SK-N-MC (cell line): ENCODE results near the gene ATG5.

Experiments
- EZH2 ChIP-seq: fragments of 200-600 bp; sonication (generic); IDR thresholded peaks from one replicate; pipeline ENCODE4 v1.6.1; 2017; ENCODE audit warnings: antibody characterized with exemption
- FOXP2 ChIP-seq: optimal IDR thresholded peaks from 2 replicates; pipeline ENCODE3; 2011; ENCODE audit warnings: mild to moderate bottlenecking, moderate library complexity; ENCODE audit not compliant: insufficient read depth; ENCODE audit errors: extremely low read length, control extremely low read depth
- POLR2AphosphoS5 ChIP-seq: IDR thresholded peaks from 2 replicates; pipeline ENCODE4 v1.6.1; 2012; ENCODE audit warnings: mild to moderate bottlenecking, low read depth, low read length, borderline replicate concordance

DNA sequence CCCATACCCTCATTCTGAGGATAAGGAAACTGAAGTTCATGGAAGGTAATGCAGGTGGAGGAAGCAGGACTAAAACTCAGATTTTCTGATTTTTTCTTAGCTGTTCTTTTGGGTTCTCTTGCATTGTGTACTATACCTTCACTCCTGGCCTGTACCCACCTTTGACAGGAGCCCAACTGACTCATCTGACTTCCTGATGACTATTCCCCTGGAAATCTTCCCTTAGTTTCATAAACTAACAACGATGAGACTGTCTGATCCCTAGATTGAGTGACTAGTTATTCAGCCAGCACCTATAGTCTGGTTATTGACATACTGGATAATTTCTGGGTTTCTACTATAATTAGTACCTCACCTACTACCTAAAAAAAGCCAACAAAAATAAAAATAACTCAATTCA, 45.1 kb upstream of the ATG5 start:
- TF ChIP-seq EZH2 (no peak), POLR2AphosphoS5 (no peak), FOXP2 (no peak)
